Liver (tissue), 9 donors: ENCODE data around the gene LPIN3. TPM values are rescaled to one million over a fixed set of nuclear protein-coding genes. Genes with fewer than 3 reads are reported as not detected.

ENCODE experiments used
- DNase-seq: peaks from one replicate; pipeline ENCODE4 v3.0.0-alpha.2; 2017; ENCODE audit warnings: low spot score
- H3K27ac ChIP-seq, 2 donors: one replicate each; pipeline ENCODE4 v1.7.0; 2013; ENCODE audit warnings: inconsistent platforms in 2 of 2, low read length in 2 of 2, control low read depth in 1 of 2, low read depth in 1 of 2, mild to moderate bottlenecking in 1 of 2
- H3K27me3 ChIP-seq, 4 donors: one replicate each; pipeline versions ENCODE4 v1.6.1 to v1.7.0; 2013; ENCODE audit warnings: low read length in 3 of 4, inconsistent platforms in 1 of 4, mild to moderate bottlenecking in 1 of 4, moderate library complexity in 1 of 4; ENCODE audit not compliant: control insufficient read depth in 4 of 4, insufficient read depth in 4 of 4
- H3K36me3 ChIP-seq, 4 donors: one replicate each; pipeline versions ENCODE4 v1.6.1 to v1.7.0; 2013; ENCODE audit warnings: low read length in 3 of 4, mild to moderate bottlenecking in 3 of 4, low read depth in 1 of 4, moderate library complexity in 1 of 4; ENCODE audit not compliant: control insufficient read depth in 4 of 4, insufficient read depth in 3 of 4
- H3K4me1 ChIP-seq, 4 donors: one replicate each; pipeline versions ENCODE4 v1.6.1 to v1.7.0; 2013; ENCODE audit warnings: low read length in 3 of 4, mild to moderate bottlenecking in 3 of 4, moderate library complexity in 1 of 4; ENCODE audit not compliant: control insufficient read depth in 4 of 4, insufficient read depth in 4 of 4
- H3K4me3 ChIP-seq, 3 donors: one replicate each; pipeline versions ENCODE4 v1.6.1 to v1.7.0; 2013; ENCODE audit warnings: low read length in 3 of 3, control low read depth in 1 of 3, low read depth in 1 of 3, mild to moderate bottlenecking in 1 of 3
- H3K9ac ChIP-seq, 2 donors: one replicate each; pipeline ENCODE4 v1.7.0; 2013; ENCODE audit warnings: low read length in 2 of 2, mild to moderate bottlenecking in 2 of 2, moderate library complexity in 2 of 2, control low read depth in 1 of 2, low read depth in 1 of 2
- H3K9me3 ChIP-seq, 4 donors: one replicate each; pipeline versions ENCODE4 v1.6.1 to v1.7.0; 2013; ENCODE audit warnings: low read length in 3 of 4; ENCODE audit not compliant: control insufficient read depth in 4 of 4
- ATF3 ChIP-seq: IDR thresholded peaks from 2 replicates; pipeline ENCODE4 v1.6.1; 2016; ENCODE audit warnings: antibody characterized with exemption
- EGR1 ChIP-seq, 2 donors: IDR thresholded peaks; 2 replicates each; pipeline ENCODE4 v1.6.1; 2016 to 2018; ENCODE audit warnings: antibody characterized with exemption in 2 of 2, low read depth in 2 of 2
- FOXA1 ChIP-seq: IDR thresholded peaks from 2 replicates; pipeline ENCODE4 v1.6.1; 2016; ENCODE audit warnings: antibody characterized with exemption
- FOXA2 ChIP-seq: IDR thresholded peaks from 2 replicates; pipeline ENCODE4 v1.6.1; 2016; ENCODE audit warnings: antibody characterized with exemption
- GABPA ChIP-seq, 2 donors: IDR thresholded peaks in 1 of 2; conservative IDR thresholded peaks in 1 of 2; 2 replicates each; pipeline ENCODE4 v1.6.1; 2016; ENCODE audit warnings: antibody characterized with exemption in 2 of 2, mild to moderate bottlenecking in 1 of 2, moderate library complexity in 1 of 2
- HNF4A ChIP-seq, 2 donors: conservative IDR thresholded peaks; 2 replicates each; pipeline ENCODE4 v1.6.1; 2016; ENCODE audit warnings: antibody characterized with exemption in 2 of 2, mild to moderate bottlenecking in 2 of 2
- HNF4G ChIP-seq: IDR thresholded peaks from 2 replicates; pipeline ENCODE4 v1.6.1; 2016; ENCODE audit warnings: antibody characterized with exemption
- JUND ChIP-seq, 2 donors: IDR thresholded peaks; 2 replicates each; pipeline ENCODE4 v1.6.1; 2016; ENCODE audit warnings: antibody characterized with exemption in 2 of 2
- NR2F2 ChIP-seq: IDR thresholded peaks from 2 replicates; pipeline ENCODE4 v1.6.1; 2016; ENCODE audit warnings: antibody characterized with exemption
- RAD21 ChIP-seq, 2 donors: IDR thresholded peaks; 2 replicates each; pipeline ENCODE4 v1.6.1; 2016; ENCODE audit warnings: antibody characterized with exemption in 2 of 2, mild to moderate bottlenecking in 2 of 2
- RXRA ChIP-seq, 2 donors: IDR thresholded peaks; 2 replicates each; pipeline ENCODE4 v1.6.1; 2017 to 2018; ENCODE audit warnings: antibody characterized with exemption in 2 of 2, mild to moderate bottlenecking in 1 of 2
- SP1 ChIP-seq: IDR thresholded peaks from 2 replicates; pipeline ENCODE4 v1.6.1; 2018; ENCODE audit warnings: antibody characterized with exemption, mild to moderate bottlenecking
- TAF1 ChIP-seq: conservative IDR thresholded peaks from 2 replicates; pipeline ENCODE4 v1.6.1; 2016; ENCODE audit warnings: antibody characterized with exemption, mild to moderate bottlenecking
- YY1 ChIP-seq: IDR thresholded peaks from 2 replicates; pipeline ENCODE4 v1.6.1; 2016; ENCODE audit warnings: antibody characterized with exemption, mild to moderate bottlenecking
- ZBTB33 ChIP-seq: IDR thresholded peaks from 2 replicates; pipeline ENCODE4 v1.6.1; 2016; ENCODE audit warnings: antibody characterized with exemption
- WGBS: extraction: QIAGEN DNeasy Blood & Tissue Kit; methylation state at CpG from one replicate; pipeline ENCODE4 v1.1.7; 2013; 5-methylcytosine and 5-hydroxymethylcytosine counted together
- polyA plus RNA-seq, 2 donors: library from polyadenylated mRNA; stranded (reverse) in 1 of 2; unstranded in 1 of 2; fragments of 200-250 nt in 1 of 2; fragments of >200 nt in 1 of 2; fragmentation: Nextera tagmentation in 1 of 2; extraction: Ambion mirVana in 1 of 2; gene quantifications; one replicate each; pipeline versions ENCODE4 v1.2.1 to v1.2.3, GENCODE V29; 2013 to 2015
- total RNA-seq, 2 donors: library from RNA; depleted of rRNA; stranded (reverse); fragments of >200 nt; gene quantifications; one replicate each; pipeline ENCODE4 v1.2.3, GENCODE V29; 2014
- TF ChIP-seq, protein P1 (sequence below): fragments of 150-350 bp; IDR thresholded peaks from 2 replicates; pipeline ENCODE4 v1.5.1; 2017; ENCODE audit warnings: improper control_type of control experiment, low read depth, low read length; ENCODE audit not compliant: missing input control
- TF ChIP-seq, protein P2 (sequence below): IDR thresholded peaks from 2 replicates; pipeline ENCODE4 v1.6.1; 2016; ENCODE audit warnings: antibody characterized with exemption, mild to moderate bottlenecking
- TF ChIP-seq, protein P3 (sequence below): IDR thresholded peaks from 2 replicates; pipeline ENCODE4 v1.6.1; 2016; ENCODE audit warnings: antibody characterized with exemption
- donor health status: healthy.
- donor health status: healthy.
- donor health status: healthy.
- donor health status: healthy.
- donor health status: healthy.

The LPIN3 gene
- total and polyA plus RNA-seq, 4 donors, result 1.5 to 32.4 (median 13.4) TPM

DNA sequence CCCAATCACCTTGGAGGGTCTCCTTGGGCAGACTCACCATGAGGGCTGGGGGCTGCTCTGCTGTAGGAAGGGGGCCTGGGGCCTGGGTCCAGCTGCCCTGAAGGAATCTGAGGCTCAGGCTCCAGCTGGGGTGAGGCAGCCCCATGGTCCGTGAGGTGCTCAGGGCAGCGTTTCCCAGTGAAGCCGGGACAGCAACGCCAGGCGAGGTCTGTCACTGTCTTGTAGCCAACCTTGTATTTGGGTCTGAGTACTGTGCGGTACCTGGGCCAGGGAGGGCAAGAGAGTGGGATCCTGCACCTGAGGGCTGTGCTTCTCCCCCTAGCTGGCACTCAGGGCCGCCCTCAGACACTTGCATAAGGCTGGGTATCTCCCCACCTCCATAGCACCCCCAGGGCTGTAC is 23.0 kb downstream of the LPIN3 start:
- H3K27ac ChIP-seq, result no peak overlapping the region
- WGBS, result 89% methylated on average over 7 of the region's 7 CpGs
- no peaks in the 10 kb centered on the region for H3K9me3 ChIP-seq
- TF ChIP-seq, protein P1, sequence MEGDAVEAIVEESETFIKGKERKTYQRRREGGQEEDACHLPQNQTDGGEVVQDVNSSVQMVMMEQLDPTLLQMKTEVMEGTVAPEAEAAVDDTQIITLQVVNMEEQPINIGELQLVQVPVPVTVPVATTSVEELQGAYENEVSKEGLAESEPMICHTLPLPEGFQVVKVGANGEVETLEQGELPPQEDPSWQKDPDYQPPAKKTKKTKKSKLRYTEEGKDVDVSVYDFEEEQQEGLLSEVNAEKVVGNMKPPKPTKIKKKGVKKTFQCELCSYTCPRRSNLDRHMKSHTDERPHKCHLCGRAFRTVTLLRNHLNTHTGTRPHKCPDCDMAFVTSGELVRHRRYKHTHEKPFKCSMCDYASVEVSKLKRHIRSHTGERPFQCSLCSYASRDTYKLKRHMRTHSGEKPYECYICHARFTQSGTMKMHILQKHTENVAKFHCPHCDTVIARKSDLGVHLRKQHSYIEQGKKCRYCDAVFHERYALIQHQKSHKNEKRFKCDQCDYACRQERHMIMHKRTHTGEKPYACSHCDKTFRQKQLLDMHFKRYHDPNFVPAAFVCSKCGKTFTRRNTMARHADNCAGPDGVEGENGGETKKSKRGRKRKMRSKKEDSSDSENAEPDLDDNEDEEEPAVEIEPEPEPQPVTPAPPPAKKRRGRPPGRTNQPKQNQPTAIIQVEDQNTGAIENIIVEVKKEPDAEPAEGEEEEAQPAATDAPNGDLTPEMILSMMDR, result no peak
- TF ChIP-seq JUND (IDR thresholded peaks at IDR 0.05), result no peak
- TF ChIP-seq, protein P2, sequence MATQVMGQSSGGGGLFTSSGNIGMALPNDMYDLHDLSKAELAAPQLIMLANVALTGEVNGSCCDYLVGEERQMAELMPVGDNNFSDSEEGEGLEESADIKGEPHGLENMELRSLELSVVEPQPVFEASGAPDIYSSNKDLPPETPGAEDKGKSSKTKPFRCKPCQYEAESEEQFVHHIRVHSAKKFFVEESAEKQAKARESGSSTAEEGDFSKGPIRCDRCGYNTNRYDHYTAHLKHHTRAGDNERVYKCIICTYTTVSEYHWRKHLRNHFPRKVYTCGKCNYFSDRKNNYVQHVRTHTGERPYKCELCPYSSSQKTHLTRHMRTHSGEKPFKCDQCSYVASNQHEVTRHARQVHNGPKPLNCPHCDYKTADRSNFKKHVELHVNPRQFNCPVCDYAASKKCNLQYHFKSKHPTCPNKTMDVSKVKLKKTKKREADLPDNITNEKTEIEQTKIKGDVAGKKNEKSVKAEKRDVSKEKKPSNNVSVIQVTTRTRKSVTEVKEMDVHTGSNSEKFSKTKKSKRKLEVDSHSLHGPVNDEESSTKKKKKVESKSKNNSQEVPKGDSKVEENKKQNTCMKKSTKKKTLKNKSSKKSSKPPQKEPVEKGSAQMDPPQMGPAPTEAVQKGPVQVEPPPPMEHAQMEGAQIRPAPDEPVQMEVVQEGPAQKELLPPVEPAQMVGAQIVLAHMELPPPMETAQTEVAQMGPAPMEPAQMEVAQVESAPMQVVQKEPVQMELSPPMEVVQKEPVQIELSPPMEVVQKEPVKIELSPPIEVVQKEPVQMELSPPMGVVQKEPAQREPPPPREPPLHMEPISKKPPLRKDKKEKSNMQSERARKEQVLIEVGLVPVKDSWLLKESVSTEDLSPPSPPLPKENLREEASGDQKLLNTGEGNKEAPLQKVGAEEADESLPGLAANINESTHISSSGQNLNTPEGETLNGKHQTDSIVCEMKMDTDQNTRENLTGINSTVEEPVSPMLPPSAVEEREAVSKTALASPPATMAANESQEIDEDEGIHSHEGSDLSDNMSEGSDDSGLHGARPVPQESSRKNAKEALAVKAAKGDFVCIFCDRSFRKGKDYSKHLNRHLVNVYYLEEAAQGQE, result no peak
- no peak for TF ChIP-seq EGR1 (IDR thresholded peaks at IDR 0.05; ENCODE audit: low read depth in 2 of 2)
- no peak for TF ChIP-seq YY1
- TF ChIP-seq GABPA (IDR thresholded peaks at IDR 0.05 in 1 of 2, conservative IDR thresholded peaks at IDR 0.05 in 1 of 2), result no peak
- no peak for TF ChIP-seq HNF4G
- TF ChIP-seq ATF3, result no peak
- TF ChIP-seq ZBTB33, result no peak
- no peak for TF ChIP-seq RXRA (IDR thresholded peaks at IDR 0.05)
- no peak for TF ChIP-seq RAD21 (IDR thresholded peaks at IDR 0.05)
- no peak for DNase-seq
- peaks cover 0 to 3% (median 0%) of the 10 kb centered on the region in 4 donors for H3K36me3 ChIP-seq
- peaks cover 2 to 15% (median 11%) of the 10 kb centered on the region in 4 donors for H3K4me1 ChIP-seq
- no peak overlapping the region for H3K4me3 ChIP-seq
- H3K27me3 ChIP-seq, result peaks cover 0 to 18% (median 5%) of the 10 kb centered on the region in 4 donors
- no peak overlapping the region for H3K9ac ChIP-seq

DNA sequence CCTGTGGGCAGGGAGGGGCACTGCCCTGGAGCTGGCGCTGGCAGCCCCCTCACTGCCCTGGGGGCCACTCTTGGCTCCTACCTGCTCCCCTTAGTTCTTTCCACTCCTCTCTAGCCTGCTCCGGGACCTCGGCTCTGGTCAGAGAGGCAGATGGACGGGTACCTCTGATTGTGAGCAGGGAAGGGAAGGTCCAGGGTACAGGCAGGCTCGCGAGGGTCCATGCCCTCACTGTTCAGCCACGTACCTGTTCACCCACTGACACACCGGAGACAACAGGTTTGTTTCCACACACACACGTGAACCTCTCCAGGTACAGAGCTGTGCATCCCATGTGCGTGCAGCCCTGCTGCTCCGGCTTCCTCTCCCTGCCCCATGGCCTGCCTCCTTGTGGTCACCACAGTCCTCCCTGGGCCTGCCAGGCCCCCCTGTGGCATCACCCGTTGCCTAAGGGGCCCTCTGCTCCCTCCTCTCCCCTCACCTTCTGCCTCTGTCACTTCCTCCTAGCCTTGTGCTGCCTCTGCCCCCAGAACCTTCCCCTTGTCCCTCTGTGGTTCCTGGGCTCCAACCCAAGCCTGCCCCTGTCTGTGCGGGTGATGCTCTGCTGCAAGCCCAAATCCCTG is 23.7 kb downstream of the LPIN3 start:
- Histone ChIP-seq H3K4me3 (no peak overlapping the region), H3K27ac (no peak overlapping the region), H3K9me3 (no peaks in the 10 kb centered on the region), H3K36me3 (peaks cover 0 to 3% (median 0%) of the 10 kb centered on the region in 4 donors), H3K4me1 (peaks cover 0 to 12% (median 8%) of the 10 kb centered on the region in 4 donors), H3K27me3 (peaks cover 0 to 18% (median 6%) of the 10 kb centered on the region in 4 donors), H3K9ac (no peak overlapping the region)
- DNase-seq, result no peak
- no peak for TF ChIP-seq ATF3
- no peak for TF ChIP-seq GABPA (IDR thresholded peaks at IDR 0.05 in 1 of 2, conservative IDR thresholded peaks at IDR 0.05 in 1 of 2)
- TF ChIP-seq HNF4G, result no peak
- no peak for TF ChIP-seq HNF4A (conservative IDR thresholded peaks at IDR 0.05)
- no peak for TF ChIP-seq NR2F2
- no peak for TF ChIP-seq RAD21 (IDR thresholded peaks at IDR 0.05)
- TF ChIP-seq EGR1 (IDR thresholded peaks at IDR 0.05; ENCODE audit: low read depth in 2 of 2), result no peak
- no peak for TF ChIP-seq ZBTB33
- no peak for TF ChIP-seq FOXA1
- no peak for TF ChIP-seq TAF1
- no peak for TF ChIP-seq FOXA2
- no peak for TF ChIP-seq SP1
- TF ChIP-seq, protein P3, sequence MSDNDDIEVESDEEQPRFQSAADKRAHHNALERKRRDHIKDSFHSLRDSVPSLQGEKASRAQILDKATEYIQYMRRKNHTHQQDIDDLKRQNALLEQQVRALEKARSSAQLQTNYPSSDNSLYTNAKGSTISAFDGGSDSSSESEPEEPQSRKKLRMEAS, result no peak
- TF ChIP-seq JUND (IDR thresholded peaks at IDR 0.05), result no peak
- 86% methylated on average over 13 of the region's 13 CpGs for whole genome bisulfite sequencing
